Upper lobe of left lung (tissue), 6 donors: Measurements from ENCODE around the gene KLF15. TPM values are rescaled to one million over a fixed set of nuclear protein-coding genes. Genes with fewer than 3 reads are reported as not detected.

Experiments used
- ATAC-seq, 2 donors: fragments of 200-7000 bp; cut with Tn5 transposase; one replicate each; pipeline ENCODE4 v1.9.1; 2022; ENCODE audit warnings: mild to moderate bottlenecking in 2 of 2, moderate library complexity in 2 of 2; ENCODE audit not compliant: low FRiP score in 2 of 2
- DNase-seq, 2 donors: peaks; one replicate each; pipeline ENCODE4 v3.0.0-alpha.2; 2019 to 2020
- H3K27ac ChIP-seq, 4 donors: fragments of 200-600 bp; sonication (generic); one replicate each; pipeline ENCODE4 v1.5.1; 2016 to 2019
- H3K27me3 ChIP-seq, 4 donors: fragments of 200-600 bp; sonication (generic); one replicate each; pipeline ENCODE4 v1.5.1; 2017 to 2019
- H3K36me3 ChIP-seq, 4 donors: fragments of 200-600 bp; sonication (generic); one replicate each; pipeline ENCODE4 v1.5.1; 2016 to 2019
- H3K4me1 ChIP-seq, 4 donors: fragments of 200-600 bp; sonication (generic); one replicate each; pipeline ENCODE4 v1.5.1; 2018 to 2019
- H3K4me3 ChIP-seq, 4 donors: fragments of 200-600 bp; sonication (generic); one replicate each; pipeline ENCODE4 v1.5.1; 2017 to 2019; ENCODE audit warnings: mild to moderate bottlenecking in 2 of 4, moderate library complexity in 1 of 4
- H3K9me3 ChIP-seq, 4 donors: fragments of 200-600 bp; sonication (generic); one replicate each; pipeline ENCODE4 v1.5.1; 2018 to 2019
- CTCF ChIP-seq, 6 experiments: fragments of 450-650 bp in 4 of 6; fragments of 200-600 bp in 2 of 6; sonication (generic) in 2 of 6; IDR thresholded peaks; one replicate each; pipeline ENCODE4 v1.5.1; 2016 to 2019; ENCODE audit warnings: antibody characterized with exemption in 6 of 6
- EP300 ChIP-seq, 4 donors: sonication (generic); formaldehyde crosslinking; IDR thresholded peaks; one replicate each; pipeline ENCODE4 v1.5.1; 2017; ENCODE audit warnings: antibody characterized with exemption in 4 of 4, control low read depth in 2 of 4
- POLR2A ChIP-seq, 4 donors: fragments of 450-650 bp; IDR thresholded peaks; one replicate each; pipeline ENCODE4 v1.5.1; 2016 to 2017; ENCODE audit warnings: antibody characterized with exemption in 4 of 4, mild to moderate bottlenecking in 2 of 4
- POLR2AphosphoS5 ChIP-seq, 2 donors: sonication (generic); formaldehyde crosslinking; IDR thresholded peaks; one replicate each; pipeline ENCODE4 v1.5.1; 2017; ENCODE audit warnings: antibody characterized with exemption in 2 of 2
- WGBS, 2 donors: methylation state at CpG; one replicate each; pipeline ENCODE4 v1.1.5; 2017 to 2018; 5-methylcytosine and 5-hydroxymethylcytosine counted together
- total RNA-seq, 6 donors: library from RNA; depleted of rRNA in 4 of 6; stranded (reverse); fragments of >200 nt in 4 of 6; gene quantifications; one replicate each; pipeline versions ENCODE4 v1.1.0 to v1.2.1, GENCODE V29; 2016 to 2021
- donor health status: DM: no; HTN: no; CAD: no; lungs with moderate emphysema.
- donor health status: DM: no; HTN: yes; CAD: no; lungs with severe emphysema.

The KLF15 gene
- total RNA-seq, 6 donors from 2014 or later = 21.6 to 52.4 (median 38.3) TPM

DNA sequence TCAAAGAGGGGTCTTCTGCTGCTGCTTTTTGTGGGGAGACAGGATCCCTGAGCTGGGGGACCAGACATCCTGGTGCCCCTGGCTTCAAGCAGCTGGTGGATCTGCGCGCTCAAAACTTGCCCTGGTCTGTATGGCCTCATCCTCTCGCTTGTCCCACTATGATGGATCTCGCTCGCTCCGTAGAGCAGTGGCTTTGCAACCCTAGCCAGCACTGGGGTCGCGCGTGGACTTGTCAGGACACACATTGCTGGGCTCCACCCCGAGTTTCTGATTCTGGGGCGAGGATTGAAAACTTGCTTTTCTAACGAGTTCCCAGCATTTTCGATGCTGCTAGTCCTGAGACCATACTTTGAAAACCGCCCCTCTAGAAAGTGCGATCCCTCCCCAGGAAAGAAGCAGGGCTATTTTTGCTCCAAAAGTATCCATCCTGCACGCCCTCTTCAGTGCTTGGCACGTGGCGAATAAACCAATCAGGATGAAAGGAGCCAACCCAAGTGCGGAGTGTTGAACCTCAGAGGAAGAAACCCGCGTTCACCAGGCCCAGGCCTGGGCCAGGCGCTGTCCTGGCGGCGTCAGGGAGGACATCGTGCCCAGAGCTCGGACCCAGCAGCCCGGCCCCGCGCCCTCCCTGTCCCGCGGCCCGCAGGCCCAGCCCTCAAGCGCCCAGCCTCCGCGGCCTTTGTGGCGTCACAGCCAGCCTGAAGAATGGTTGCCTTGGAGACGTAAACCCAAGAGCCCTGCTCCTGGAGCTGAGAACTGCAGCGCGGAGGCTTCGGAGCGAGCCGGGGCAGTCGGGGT is 37.2 kb upstream of the KLF15 start, which contains the start of gene CFAP100:
CFAP100 (plus strand) TSS at position 731 of the 798 bp plus-strand sequence. CDS start 1,092 bp downstream, outside the sequence.
- peak; percentile 63 to 91 for DNase-seq
- Histone ChIP-seq H3K4me3 (peak within 1 kb of the TSS in 3 of 4 donors; percentile 24 to 38 (median 33)), H3K4me1 (peaks cover 2 to 12% (median 8%) of the 10 kb centered on the region in 4 donors), H3K36me3 (no peaks in the 10 kb centered on the region), H3K27me3 (peaks cover 0 to 8% (median 3%) of the 10 kb centered on the region in 4 donors), H3K27ac (no peak within 1 kb of the TSS), H3K9me3 (no peaks in the 10 kb centered on the region)
- peak; percentile 17 to 51 for ATAC-seq
- TF ChIP-seq POLR2A (IDR thresholded peaks at IDR 0.05) (peak in 1 of 4 donors; percentile 20), EP300 (IDR thresholded peaks at IDR 0.05) (no peak)
- 46% methylated on average over 25 to 34 of the region's 43 CpGs for whole genome bisulfite sequencing, 2 donors

GRCh38 chr3:126393563-126393962 is 36.4 kb upstream of the KLF15 start:
- 57 to 70% methylated on average over 3 to 4 of the region's 4 CpGs for WGBS, 2 donors
- DNase-seq = no peak
- H3K27me3 ChIP-seq = peaks cover 0 to 8% (median 3%) of the 10 kb centered on the region in 4 donors

GRCh38 chr3:126392246-126392645 is 35.0 kb upstream of the KLF15 start:
- ATAC-seq (no peak), DNase-seq (no peak)
- Histone ChIP-seq H3K4me3 (no peak overlapping the region), H3K27me3 (peaks cover 0 to 8% (median 3%) of the 10 kb centered on the region in 4 donors), H3K36me3 (no peaks in the 10 kb centered on the region), H3K9me3 (no peaks in the 10 kb centered on the region), H3K4me1 (peaks cover 9 to 19% (median 17%) of the 10 kb centered on the region in 4 donors), H3K27ac (no peak overlapping the region)
- TF ChIP-seq EP300 (IDR thresholded peaks at IDR 0.05) (no peak), POLR2A (IDR thresholded peaks at IDR 0.05) (no peak), CTCF (IDR thresholded peaks at IDR 0.05) (no peak), POLR2AphosphoS5 (IDR thresholded peaks at IDR 0.05) (no peak)
- WGBS, 2 donors = 78 to 81% methylated on average over 11 to 12 of the region's 12 CpGs

More at GRCh38 chr3:126393563-126393962, 36.4 kb upstream of the KLF15 start:
- Histone ChIP-seq H3K36me3 (no peaks in the 10 kb centered on the region), H3K9me3 (no peaks in the 10 kb centered on the region), H3K27ac (no peak overlapping the region), H3K4me1 (peaks cover 9 to 19% (median 16%) of the 10 kb centered on the region in 4 donors), H3K4me3 (no peak overlapping the region)
- ATAC-seq = no peak
- TF ChIP-seq POLR2A (IDR thresholded peaks at IDR 0.05) = no peak
- no peak for TF ChIP-seq CTCF (IDR thresholded peaks at IDR 0.05)
- TF ChIP-seq POLR2AphosphoS5 (IDR thresholded peaks at IDR 0.05) = no peak
- no peak for TF ChIP-seq EP300 (IDR thresholded peaks at IDR 0.05)

- H3K27ac ChIP-seq = no peak overlapping the region
- H3K36me3 ChIP-seq = no peaks in the 10 kb centered on the region
- H3K27me3 ChIP-seq = peaks cover 0 to 8% (median 3%) of the 10 kb centered on the region in 4 donors
- no peak for ATAC-seq
- no peak for TF ChIP-seq CTCF (IDR thresholded peaks at IDR 0.05)
- TF ChIP-seq POLR2A (IDR thresholded peaks at IDR 0.05) = no peak
- no peak for TF ChIP-seq POLR2AphosphoS5 (IDR thresholded peaks at IDR 0.05)
- no peak for TF ChIP-seq EP300 (IDR thresholded peaks at IDR 0.05)
- H3K4me3 ChIP-seq = no peak overlapping the region
- 38 to 53% methylated on average over 1 of the region's 1 CpG for WGBS, 2 donors
- no peaks in the 10 kb centered on the region for H3K9me3 ChIP-seq
- no peak for DNase-seq
- H3K4me1 ChIP-seq = peaks cover 9 to 19% (median 17%) of the 10 kb centered on the region in 4 donors
Observed at GRCh38 chr3:126391631-126392030, 34.4 kb upstream of the KLF15 start.

GRCh38 chr3:126390751-126391150 is 33.5 kb upstream of the KLF15 start:
- H3K27ac ChIP-seq = no peak overlapping the region
- H3K9me3 ChIP-seq = no peaks in the 10 kb centered on the region
- no peak for DNase-seq
- no peaks in the 10 kb centered on the region for H3K36me3 ChIP-seq
- ATAC-seq = no peak
- WGBS, 2 donors = 74 to 76% methylated on average over 4 of the region's 4 CpGs
- TF ChIP-seq EP300 (IDR thresholded peaks at IDR 0.05) (no peak), POLR2AphosphoS5 (IDR thresholded peaks at IDR 0.05) (no peak), CTCF (IDR thresholded peaks at IDR 0.05) (no peak), POLR2A (IDR thresholded peaks at IDR 0.05) (no peak)
- H3K4me1 ChIP-seq = peaks cover 9 to 19% (median 17%) of the 10 kb centered on the region in 4 donors
- peaks cover 0 to 8% (median 3%) of the 10 kb centered on the region in 4 donors for H3K27me3 ChIP-seq
- H3K4me3 ChIP-seq = no peak overlapping the region
